BJ (cell line): ENCODE measurements around the gene ITM2A. TPM values are rescaled to one million over a fixed set of nuclear protein-coding genes. Genes with fewer than 3 reads are reported as not detected.

Experiments used
- CTCF ChIA-PET: fragments of 350-600 bp; formaldehyde crosslinking; extraction: SDS; loops from one replicate; lab custom pipeline; 2021; ENCODE audit warnings: antibody characterized with exemption, inconsistent platforms; lab: Yijun Ruan, JAX
- POLR2A ChIA-PET: fragments of 300-600 bp; sonication (Branson Sonifier 250); formaldehyde crosslinking; extraction: SDS; loops from one replicate; lab custom pipeline; 2021; ENCODE audit warnings: antibody characterized with exemption; lab: Charles Lee
- DNase-seq: peaks from one replicate; pipeline ENCODE4 v3.0.0-alpha.2; 2011; ENCODE audit warnings: low read depth
- H3K27me3 ChIP-seq: 2 replicates; pipeline ENCODE4 v1.6.0; 2011; ENCODE audit warnings: low read length; ENCODE audit not compliant: control insufficient read depth, insufficient read depth
- H3K36me3 ChIP-seq: 2 replicates; pipeline ENCODE4 v1.5.1; 2011; ENCODE audit warnings: low read length; ENCODE audit not compliant: control insufficient read depth, insufficient read depth
- H3K4me3 ChIP-seq: 2 replicates; pipeline ENCODE4 v1.5.1; 2011; ENCODE audit warnings: low read depth, mild to moderate bottlenecking, control low read depth, low read length
- CTCF ChIP-seq: IDR thresholded peaks from 2 replicates; pipeline ENCODE4 v1.5.1; 2011; ENCODE audit warnings: low read depth, mild to moderate bottlenecking, control low read depth, inconsistent platforms, low read length, moderate library complexity; ENCODE audit not compliant: insufficient read depth
- polyA minus RNA-seq: library from RNA; depleted of rRNA, polyadenylated mRNA; stranded (reverse); fragments of >200 nt; gene quantifications from 2 replicates; pipeline ENCODE4 v1.2.3, GENCODE V29; 2011; rRNA and poly(A)+ RNA removed
- polyA plus RNA-seq: library from polyadenylated mRNA; depleted of rRNA; stranded (reverse); fragments of >200 nt; gene quantifications from 2 replicates; pipeline ENCODE4 v1.2.3, GENCODE V29; 2011; rRNA removed

Gene ITM2A
- not detected in 2 replicates for polyA plus RNA-seq
- polyA minus RNA-seq: not detected in 2 replicates

DNA sequence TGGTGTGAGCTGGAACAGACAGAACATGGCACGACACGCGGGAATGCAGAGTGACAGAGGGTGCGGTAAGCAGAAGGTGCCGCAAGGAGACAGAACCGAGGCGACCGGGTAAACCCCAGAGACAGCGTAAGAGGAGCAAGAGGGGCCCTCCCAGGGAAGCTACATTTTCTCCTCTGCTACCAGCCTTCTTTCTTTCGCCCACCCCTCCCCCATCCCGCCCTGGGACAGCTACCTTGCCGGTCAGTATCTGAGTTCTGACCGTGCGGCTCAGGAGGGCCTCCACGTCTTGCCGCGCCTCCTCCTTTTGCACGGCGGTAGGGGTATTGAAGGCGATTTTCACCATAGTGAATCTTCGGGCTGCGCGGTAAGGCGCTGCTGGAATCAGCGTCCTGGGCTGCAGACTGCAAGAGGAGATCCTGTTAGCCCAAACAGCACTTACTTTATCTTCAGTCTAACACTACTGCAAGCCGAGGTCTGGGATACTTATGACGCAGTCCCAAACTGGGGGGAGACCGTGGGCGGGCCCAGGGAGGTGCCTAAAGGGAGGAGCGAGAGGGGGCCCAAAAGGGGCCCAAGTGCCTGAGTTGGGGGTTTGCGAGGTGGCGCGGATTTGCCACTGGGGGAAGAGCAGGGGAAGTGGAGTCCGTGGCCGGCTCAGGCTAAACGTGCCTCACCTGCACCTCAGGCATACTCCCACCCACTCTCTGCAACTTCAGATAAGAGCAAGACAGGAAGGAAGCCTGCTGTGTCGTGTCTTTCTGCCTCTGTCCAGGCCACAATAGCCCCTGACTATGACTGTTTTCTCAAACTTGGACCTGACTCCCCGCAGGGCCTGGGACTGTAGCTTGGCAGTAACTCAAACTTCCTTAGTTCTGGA lies at the start of gene ITM2A:
ITM2A (minus strand) TSS at position 462 of the 877 bp plus-strand sequence; CDS start at position 343, 119 bp downstream.
- ChIA-PET CTCF (no interaction called here), POLR2A (no interaction called here)
- Histone ChIP-seq H3K36me3 (no peaks in the 10 kb centered on the region), H3K4me3 (no peak within 1 kb of the TSS), H3K27me3 (no peaks in the 10 kb centered on the region)
- no peak for DNase-seq
- TF ChIP-seq CTCF: no peak

DNA sequence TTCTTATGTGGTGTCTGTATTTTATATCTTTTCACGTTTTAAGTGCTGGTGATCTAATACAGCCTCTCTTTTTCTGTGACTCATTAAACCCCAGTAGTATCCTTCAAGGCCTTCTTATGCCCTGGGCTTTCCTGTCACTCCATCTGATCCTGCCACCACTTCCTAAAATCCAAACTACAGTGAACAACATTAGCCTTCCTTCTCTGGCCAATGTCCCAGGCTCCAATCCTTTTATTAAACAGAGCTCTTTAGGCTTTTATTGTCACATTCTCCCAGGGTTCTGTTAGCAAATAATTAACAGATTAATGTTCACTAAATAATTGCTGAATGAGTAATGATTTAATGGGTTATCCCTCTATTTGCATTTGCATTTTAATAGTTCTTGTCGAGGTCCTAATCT lies 47.9 kb upstream of the ITM2A start:
- TF ChIP-seq CTCF: no peak
- POLR2A ChIA-PET: no interaction called here
- CTCF ChIA-PET: no interaction called here
- H3K27me3 ChIP-seq: no peaks in the 10 kb centered on the region
- H3K36me3 ChIP-seq: no peaks in the 10 kb centered on the region
- H3K4me3 ChIP-seq: no peak overlapping the region
- DNase-seq: no peak

DNA sequence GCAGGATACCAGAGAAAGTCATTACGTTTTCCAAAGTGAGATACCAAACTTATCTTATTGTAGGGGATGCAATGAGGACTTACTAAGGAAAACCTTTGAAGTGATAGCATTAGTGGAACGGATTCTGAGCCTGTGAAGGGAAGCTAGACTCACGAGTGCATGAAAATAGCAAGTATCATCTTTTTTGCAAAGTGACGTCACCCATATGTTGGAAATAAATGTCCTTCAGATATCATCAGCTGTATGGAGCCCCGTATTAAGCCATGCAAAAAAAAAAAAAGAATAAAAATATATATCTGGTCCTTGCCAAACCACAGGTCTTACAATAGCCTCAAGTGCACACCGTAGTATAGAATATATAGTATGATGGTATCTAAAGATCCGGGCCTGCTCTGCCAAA lies 46.8 kb upstream of the ITM2A start:
- CTCF ChIA-PET: no interaction called here
- H3K4me3 ChIP-seq: no peak overlapping the region
- POLR2A ChIA-PET: no interaction called here
- H3K36me3 ChIP-seq: no peaks in the 10 kb centered on the region
- TF ChIP-seq CTCF: no peak
- no peak for DNase-seq
- H3K27me3 ChIP-seq: no peaks in the 10 kb centered on the region

GRCh38 chrX:79412972-79413371 lies 45.8 kb upstream of the ITM2A start:
- Histone ChIP-seq H3K27me3 (no peaks in the 10 kb centered on the region), H3K4me3 (no peak overlapping the region), H3K36me3 (no peaks in the 10 kb centered on the region)
- POLR2A ChIA-PET: no interaction called here
- peak; percentile 17; the same call in 1 of the 2 replicates for TF ChIP-seq CTCF
- DNase-seq: no peak
- CTCF ChIA-PET: no interaction called here

GRCh38 chrX:79412166-79412565 lies 45.0 kb upstream of the ITM2A start:
- H3K4me3 ChIP-seq: no peak overlapping the region
- no peaks in the 10 kb centered on the region for H3K36me3 ChIP-seq
- ChIA-PET POLR2A (no interaction called here), CTCF (no interaction called here)
- DNase-seq: no peak
- TF ChIP-seq CTCF: no peak
- no peaks in the 10 kb centered on the region for H3K27me3 ChIP-seq
